Fibroblast of lung (primary cell): ENCODE results near the gene P2RY8. TPM values are rescaled to one million over a fixed set of nuclear protein-coding genes. Genes with fewer than 3 reads are reported as not detected.

Source experiments
- DNase-seq, 2 donors: peaks; one replicate each; pipeline versions ENCODE4 v3.0.0 to v3.0.0-alpha.2; 2010; ENCODE audit warnings: low read depth in 2 of 2
- H2AFZ ChIP-seq: 2 replicates; pipeline ENCODE4 v1.5.1; 2012; ENCODE audit warnings: low read length, control low read depth, inconsistent platforms
- H3K27ac ChIP-seq: 2 replicates; pipeline ENCODE4 v1.5.1; 2011; ENCODE audit warnings: low read length, control low read depth; ENCODE audit not compliant: insufficient read depth
- H3K27me3 ChIP-seq: 2 replicates; pipeline ENCODE4 v1.5.1; 2011; ENCODE audit warnings: mild to moderate bottlenecking, low read length; ENCODE audit not compliant: control insufficient read depth, insufficient read depth
- H3K36me3 ChIP-seq: 2 replicates; pipeline ENCODE4 v1.5.1; 2011; ENCODE audit warnings: low read length; ENCODE audit not compliant: control insufficient read depth, insufficient read depth
- H3K4me1 ChIP-seq: 2 replicates; pipeline ENCODE4 v1.5.1; 2011; ENCODE audit warnings: low read length; ENCODE audit not compliant: control insufficient read depth, insufficient read depth; ENCODE audit errors: extremely low read depth
- H3K4me2 ChIP-seq: 2 replicates; pipeline ENCODE4 v1.5.1; 2011; ENCODE audit warnings: low read length, control low read depth; ENCODE audit not compliant: insufficient read depth; ENCODE audit errors: extremely low read depth
- H3K4me3 ChIP-seq, 4 experiments: fragments of 200-600 bp in 1 of 4; sonication (generic) in 1 of 4; replicated peaks in 1 of 4; 2 replicates each; pipeline ENCODE4 v1.5.1; 2011 to 2016; ENCODE audit warnings: low read length in 4 of 4, low read depth in 3 of 4, mild to moderate bottlenecking in 3 of 4, control low read depth in 2 of 4, inconsistent platforms in 1 of 4, mixed read lengths in 1 of 4; ENCODE audit not compliant: insufficient read depth in 1 of 4; ENCODE audit errors: control extremely low read depth in 1 of 4
- H3K79me2 ChIP-seq: 2 replicates; pipeline ENCODE4 v1.5.1; 2012; ENCODE audit warnings: mild to moderate bottlenecking, low read length, inconsistent platforms; ENCODE audit not compliant: control insufficient read depth, insufficient read depth
- H3K9ac ChIP-seq: 2 replicates; pipeline ENCODE4 v1.5.1; 2011; ENCODE audit warnings: mild to moderate bottlenecking, low read length, control low read depth; ENCODE audit not compliant: insufficient read depth
- H3K9me3 ChIP-seq: 2 replicates; pipeline ENCODE4 v1.5.1; 2012; ENCODE audit warnings: low read depth, low read length; ENCODE audit not compliant: control insufficient read depth, insufficient read depth
- H4K20me1 ChIP-seq: 2 replicates; pipeline ENCODE4 v1.5.1; 2011; ENCODE audit warnings: low read length; ENCODE audit not compliant: control insufficient read depth, insufficient read depth; ENCODE audit errors: extremely low read depth
- EZH2 ChIP-seq: IDR thresholded peaks from 2 replicates; pipeline ENCODE4 v1.5.1; 2012; ENCODE audit warnings: low read length, control low read depth, mild to moderate bottlenecking; ENCODE audit errors: missing control alignments
- polyA plus RNA-seq, 2 donors: library from polyadenylated mRNA; depleted of rRNA in 1 of 2; stranded (reverse) in 1 of 2; unstranded in 1 of 2; fragments of >200 nt; gene quantifications; 2 replicates each; pipeline ENCODE4 v1.2.1, GENCODE V29; 2011 to 2012; ENCODE audit warnings: missing spikeins in 1 of 2
- total RNA-seq: library from RNA; depleted of rRNA; stranded (reverse); fragments of >200 nt; gene quantifications from 2 replicates; pipeline ENCODE4 v1.2.1, GENCODE V29; 2014
- TF ChIP-seq, protein P1 (sequence below), 2 donors: IDR thresholded peaks in 1 of 2; conservative IDR thresholded peaks in 1 of 2; 1 replicate in 1 of 2; 2 replicates in 1 of 2; pipeline ENCODE4 v1.5.1; 2011 to 2012; ENCODE audit warnings: low read length in 2 of 2, control low read depth in 1 of 2, inconsistent platforms in 1 of 2, low read depth in 1 of 2, mild to moderate bottlenecking in 1 of 2

P2RY8 gene
- total and polyA plus RNA-seq, 2 donors (not counting 1 experiment from before 2014, with no cell fraction given) = not detected

- Histone ChIP-seq H3K9me3 (no peaks in the 10 kb centered on the region), H3K9ac (no peak overlapping the region), H3K79me2 (no peaks in the 10 kb centered on the region), H3K4me2 (no peak overlapping the region), H2AFZ (no peak overlapping the region), H3K4me1 (no peaks in the 10 kb centered on the region), H3K27me3 (no peaks in the 10 kb centered on the region), H4K20me1 (no peaks in the 10 kb centered on the region), H3K4me3 (no peak overlapping the region), H3K36me3 (no peaks in the 10 kb centered on the region), H3K27ac (no peak overlapping the region)
- no peak for TF ChIP-seq EZH2
- TF ChIP-seq, protein P1, sequence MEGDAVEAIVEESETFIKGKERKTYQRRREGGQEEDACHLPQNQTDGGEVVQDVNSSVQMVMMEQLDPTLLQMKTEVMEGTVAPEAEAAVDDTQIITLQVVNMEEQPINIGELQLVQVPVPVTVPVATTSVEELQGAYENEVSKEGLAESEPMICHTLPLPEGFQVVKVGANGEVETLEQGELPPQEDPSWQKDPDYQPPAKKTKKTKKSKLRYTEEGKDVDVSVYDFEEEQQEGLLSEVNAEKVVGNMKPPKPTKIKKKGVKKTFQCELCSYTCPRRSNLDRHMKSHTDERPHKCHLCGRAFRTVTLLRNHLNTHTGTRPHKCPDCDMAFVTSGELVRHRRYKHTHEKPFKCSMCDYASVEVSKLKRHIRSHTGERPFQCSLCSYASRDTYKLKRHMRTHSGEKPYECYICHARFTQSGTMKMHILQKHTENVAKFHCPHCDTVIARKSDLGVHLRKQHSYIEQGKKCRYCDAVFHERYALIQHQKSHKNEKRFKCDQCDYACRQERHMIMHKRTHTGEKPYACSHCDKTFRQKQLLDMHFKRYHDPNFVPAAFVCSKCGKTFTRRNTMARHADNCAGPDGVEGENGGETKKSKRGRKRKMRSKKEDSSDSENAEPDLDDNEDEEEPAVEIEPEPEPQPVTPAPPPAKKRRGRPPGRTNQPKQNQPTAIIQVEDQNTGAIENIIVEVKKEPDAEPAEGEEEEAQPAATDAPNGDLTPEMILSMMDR (conservative IDR thresholded peaks at IDR 0.05 in 1 of 2, IDR thresholded peaks at IDR 0.05 in 1 of 2; ENCODE audit: low read depth in 1 of 2, low read length in 2 of 2) = no peak
- peak; percentile 63 to 83 for DNase-seq
These were observed 55.1 kb downstream of the P2RY8 start for GRCh38 chrX:1481636-1482529.

DNA sequence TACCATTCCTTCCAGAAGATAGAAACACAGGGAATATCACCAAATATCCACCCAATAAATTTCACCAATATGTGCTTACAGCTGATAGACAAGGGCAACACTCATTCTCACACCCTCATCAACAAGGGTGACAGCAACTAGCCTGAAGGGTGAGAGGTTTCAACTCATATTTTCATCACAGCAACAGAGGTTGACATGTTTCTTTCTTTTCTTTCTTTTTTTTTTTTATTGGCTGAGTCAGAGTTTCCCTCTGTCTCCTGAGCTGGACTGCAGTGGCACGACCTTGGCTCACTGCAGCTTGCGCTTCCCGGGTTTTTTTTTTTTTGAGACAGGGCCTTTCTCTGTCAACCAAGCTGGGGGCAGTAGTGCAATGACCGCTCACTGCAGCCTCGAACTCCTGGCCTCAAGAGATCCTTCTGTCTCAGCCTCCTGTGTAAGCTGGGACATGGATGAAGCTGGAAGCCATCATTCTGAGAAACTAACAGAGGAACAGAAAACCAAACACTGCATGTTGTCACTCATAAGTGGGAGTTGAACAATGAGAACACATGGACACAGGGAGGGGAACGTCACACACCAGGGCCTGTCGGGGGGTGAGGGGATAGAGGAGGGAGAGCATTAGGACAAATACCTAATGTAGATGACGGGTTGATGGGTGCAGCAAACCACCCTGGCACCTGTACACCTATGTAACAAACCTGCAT, 56.8 kb downstream of the P2RY8 start:
- Histone ChIP-seq H3K4me1 (no peaks in the 10 kb centered on the region), H3K27me3 (no peaks in the 10 kb centered on the region), H3K4me2 (no peak overlapping the region), H3K4me3 (no peak overlapping the region), H4K20me1 (no peaks in the 10 kb centered on the region), H2AFZ (no peak overlapping the region), H3K79me2 (no peaks in the 10 kb centered on the region), H3K36me3 (no peaks in the 10 kb centered on the region), H3K27ac (no peak overlapping the region), H3K9me3 (no peaks in the 10 kb centered on the region), H3K9ac (no peak overlapping the region)
- TF ChIP-seq, protein P1 (conservative IDR thresholded peaks at IDR 0.05 in 1 of 2, IDR thresholded peaks at IDR 0.05 in 1 of 2; ENCODE audit: low read depth in 1 of 2, low read length in 2 of 2) = no peak
- TF ChIP-seq EZH2 = no peak
- no peak for DNase-seq

DNA sequence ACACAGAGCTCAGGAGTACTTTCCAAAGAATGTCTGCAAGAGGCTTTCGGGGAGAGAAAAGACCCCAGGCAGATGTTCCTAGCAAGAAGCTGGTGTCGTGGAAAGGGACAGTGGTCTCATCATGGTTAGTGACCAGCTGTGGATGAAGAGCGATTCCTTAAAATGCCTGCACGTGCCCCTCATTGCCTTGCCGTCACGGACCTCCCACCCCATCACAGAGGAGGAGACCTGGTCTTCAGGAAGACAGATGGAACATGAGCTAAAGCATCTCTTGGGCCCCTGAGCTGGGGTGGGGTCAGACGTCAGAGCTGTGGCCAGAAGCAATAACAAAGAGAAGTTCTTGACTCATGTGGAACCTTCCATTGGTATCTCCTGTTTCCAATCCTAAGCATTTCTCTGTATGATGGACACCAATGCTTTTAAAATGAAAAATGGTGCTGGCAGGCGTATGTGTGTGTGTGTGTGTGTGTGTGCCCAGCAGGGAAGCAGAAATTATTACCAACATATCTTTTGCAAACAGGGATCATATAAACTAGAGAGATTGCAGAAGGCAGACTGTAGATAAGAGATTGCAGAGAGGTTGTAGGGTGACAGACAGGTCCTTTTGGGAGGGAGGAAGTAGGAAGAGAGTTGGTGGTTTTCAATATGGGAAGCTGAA, 59.1 kb downstream of the P2RY8 start:
- Histone ChIP-seq H4K20me1 (no peaks in the 10 kb centered on the region), H3K36me3 (no peaks in the 10 kb centered on the region), H3K9me3 (no peaks in the 10 kb centered on the region), H3K27ac (no peak overlapping the region), H3K4me1 (no peaks in the 10 kb centered on the region), H2AFZ (no peak overlapping the region), H3K4me3 (no peak overlapping the region), H3K9ac (no peak overlapping the region), H3K27me3 (no peaks in the 10 kb centered on the region), H3K4me2 (no peak overlapping the region), H3K79me2 (no peaks in the 10 kb centered on the region)
- no peak for DNase-seq
- no peak for TF ChIP-seq EZH2
- TF ChIP-seq, protein P1 (conservative IDR thresholded peaks at IDR 0.05 in 1 of 2, IDR thresholded peaks at IDR 0.05 in 1 of 2; ENCODE audit: low read depth in 1 of 2, low read length in 2 of 2) = no peak
